Measurements from ENCODE around the gene RHOBTB1.
A peak's percentile ranks its signal among the peaks of the same experiment; 100 is the strongest.

The RHOBTB1 gene

DNA sequence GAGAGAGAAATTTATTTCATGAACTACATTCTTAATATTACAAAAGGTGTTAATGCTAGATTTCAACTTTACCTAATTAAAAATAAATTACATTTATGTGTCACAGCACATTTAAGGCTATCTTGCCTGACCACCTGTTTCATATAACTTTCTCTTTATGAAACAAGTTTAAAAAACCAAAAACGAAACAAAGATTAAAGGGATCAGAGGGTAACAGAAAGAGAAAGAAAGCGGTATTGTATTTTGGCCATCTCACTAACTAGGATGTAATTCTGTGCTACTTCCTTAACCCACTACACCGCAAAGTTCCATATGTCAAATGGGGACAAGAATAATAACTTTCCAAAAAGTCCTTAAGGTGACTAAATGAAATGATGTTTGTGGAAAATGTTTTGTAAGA lies 6.3 kb upstream of the RHOBTB1 start:
- Histone ChIP-seq H3K9ac (ENCODE audit: low read depth, low read length) (no peak overlapping the region), H3K9me3 (ENCODE audit: control insufficient read depth, insufficient read depth, low read length) (no peaks in the 10 kb centered on the region), H3K4me1 (ENCODE audit: control insufficient read depth, insufficient read depth, low read length) (no peaks in the 10 kb centered on the region), H3K36me3 (ENCODE audit: control insufficient read depth, insufficient read depth, low read length) (no peaks in the 10 kb centered on the region), H3K4me3 (ENCODE audit: low read depth, low read length) (no peak overlapping the region), H3K27me3 (ENCODE audit: control insufficient read depth, insufficient read depth, low read length) (peaks cover 4% of the 10 kb centered on the region)

DNA sequence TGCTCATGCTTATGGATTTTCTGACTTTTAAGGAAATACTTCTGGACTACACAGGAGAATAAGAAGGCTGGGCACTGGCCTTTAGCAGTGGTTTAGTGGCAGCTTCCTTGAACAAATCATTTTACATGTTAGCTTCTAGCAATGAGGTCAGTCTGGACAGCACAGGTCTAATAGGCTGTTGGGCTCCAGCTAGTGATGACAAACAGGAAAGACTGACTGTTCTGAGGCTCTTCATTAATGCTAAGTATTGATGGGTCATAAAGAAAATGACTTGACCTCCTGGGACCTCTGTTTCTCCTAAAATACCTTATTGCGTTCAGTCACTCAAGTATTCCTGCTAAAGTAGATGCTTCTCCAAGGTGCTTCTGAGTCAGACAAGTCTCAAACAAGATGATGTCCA lies 4.9 kb upstream of the RHOBTB1 start:
- H3K36me3 ChIP-seq (ENCODE audit: control insufficient read depth, insufficient read depth, low read length): no peaks in the 10 kb centered on the region
- H3K4me1 ChIP-seq (ENCODE audit: control insufficient read depth, insufficient read depth, low read length): no peaks in the 10 kb centered on the region
- H3K9me3 ChIP-seq (ENCODE audit: control insufficient read depth, insufficient read depth, low read length): no peaks in the 10 kb centered on the region
- H3K9ac ChIP-seq (ENCODE audit: low read depth, low read length): no peak overlapping the region
- peaks cover 10% of the 10 kb centered on the region for H3K27me3 ChIP-seq (ENCODE audit: control insufficient read depth, insufficient read depth, low read length)
- no peak overlapping the region for H3K4me3 ChIP-seq (ENCODE audit: low read depth, low read length)

DNA sequence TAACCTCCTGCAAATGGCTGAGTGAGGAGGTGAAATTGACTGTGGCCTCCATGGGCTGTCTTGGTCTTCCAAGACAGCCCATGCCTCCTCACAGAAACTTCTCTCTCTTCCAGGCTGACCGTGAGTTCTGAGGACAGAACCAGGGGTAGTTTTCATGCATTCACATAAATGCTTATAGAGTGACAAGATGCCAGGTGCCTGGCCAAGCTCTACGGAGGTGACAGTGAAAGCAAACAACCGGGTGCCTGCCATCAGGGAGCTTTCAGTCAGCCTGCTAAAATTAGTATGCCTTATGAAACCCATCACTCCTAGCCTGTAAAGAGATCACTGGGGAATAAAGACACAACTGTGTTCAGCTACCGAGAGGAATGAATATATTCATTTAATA lies 919 bp upstream of the RHOBTB1 start:
- H3K36me3 ChIP-seq (ENCODE audit: control insufficient read depth, insufficient read depth, low read length): no peaks in the 10 kb centered on the region
- H3K4me1 ChIP-seq (ENCODE audit: control insufficient read depth, insufficient read depth, low read length): no peaks in the 10 kb centered on the region
- peak overlapping the region; percentile 77 for H3K9ac ChIP-seq (ENCODE audit: low read depth, low read length)
- peaks cover 21% of the 10 kb centered on the region for H3K27me3 ChIP-seq (ENCODE audit: control insufficient read depth, insufficient read depth, low read length)
- H3K9me3 ChIP-seq (ENCODE audit: control insufficient read depth, insufficient read depth, low read length): no peaks in the 10 kb centered on the region
- H3K4me3 ChIP-seq (ENCODE audit: low read depth, low read length): peak overlapping the region; percentile 72

DNA sequence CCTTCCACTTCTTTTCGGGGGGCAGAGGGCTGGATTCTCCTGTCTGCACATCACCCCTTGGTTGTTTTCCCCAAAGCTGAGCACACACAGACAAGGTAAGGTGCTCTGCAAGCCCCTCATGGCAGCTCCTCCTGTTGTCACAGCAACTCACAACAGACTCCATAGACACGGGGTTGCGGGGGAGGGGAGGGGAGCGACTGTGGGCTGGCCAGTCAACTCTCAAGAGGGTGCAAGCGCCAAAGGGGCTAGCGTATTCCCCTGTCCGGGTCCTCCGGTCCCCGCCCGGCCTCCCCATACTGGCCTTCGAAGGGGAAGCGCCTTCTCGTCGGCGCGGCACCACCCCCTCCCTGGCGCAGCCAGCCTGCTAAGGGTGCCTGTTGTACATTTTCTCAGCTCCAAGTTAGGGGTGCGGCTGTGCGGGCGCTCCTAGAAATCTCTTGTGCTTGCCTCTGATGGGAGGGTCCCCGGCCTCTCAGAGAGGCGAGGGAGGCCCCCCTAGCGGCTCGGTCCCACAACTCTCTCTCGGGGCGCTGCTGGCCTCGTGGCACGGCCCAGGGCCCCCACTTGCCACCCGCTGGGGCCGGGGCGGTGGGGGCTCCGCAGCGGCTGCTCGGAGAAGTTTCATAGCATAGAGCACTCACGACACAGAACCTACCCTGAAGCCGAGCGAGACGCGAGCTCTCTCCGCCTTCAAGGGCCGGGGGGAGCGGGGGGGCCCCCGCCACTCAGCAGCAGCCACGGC lies 498 bp downstream of the RHOBTB1 start:
- Histone ChIP-seq H3K36me3 (ENCODE audit: control insufficient read depth, insufficient read depth, low read length) (no peaks in the 10 kb centered on the region), H3K9me3 (ENCODE audit: control insufficient read depth, insufficient read depth, low read length) (no peaks in the 10 kb centered on the region), H3K27me3 (ENCODE audit: control insufficient read depth, insufficient read depth, low read length) (peaks cover 21% of the 10 kb centered on the region), H3K9ac (ENCODE audit: low read depth, low read length) (peak overlapping the region; percentile 19), H3K4me3 (ENCODE audit: low read depth, low read length) (peak overlapping the region; percentile 72), H3K4me1 (ENCODE audit: control insufficient read depth, insufficient read depth, low read length) (no peaks in the 10 kb centered on the region)

DNA sequence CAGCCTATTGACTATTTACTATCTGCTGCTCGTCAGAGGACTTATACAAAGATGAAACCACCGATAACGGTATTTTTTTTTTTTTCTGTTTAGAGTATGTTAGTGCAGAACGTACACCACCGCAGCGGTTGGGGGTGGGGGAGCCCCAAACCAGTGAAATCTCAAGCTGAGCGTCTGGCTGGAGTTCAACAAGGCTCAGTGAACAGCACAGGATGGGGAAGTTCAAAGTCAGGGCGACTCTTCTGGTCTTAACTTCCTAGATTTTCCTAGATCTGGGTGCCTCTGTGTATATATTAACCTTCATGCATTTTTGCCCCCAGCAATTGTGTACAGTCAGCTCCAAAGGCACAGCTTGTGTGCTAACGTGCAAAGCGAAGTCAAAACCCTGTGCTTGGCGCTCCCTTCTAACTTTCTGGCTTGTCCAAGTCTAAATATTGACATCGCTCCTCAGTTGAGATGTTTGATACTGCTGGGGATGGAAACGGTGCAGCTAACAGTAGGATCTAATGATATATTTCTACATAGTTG lies 1.1 kb downstream of the RHOBTB1 start:
- Histone ChIP-seq H3K36me3 (ENCODE audit: control insufficient read depth, insufficient read depth, low read length) (no peaks in the 10 kb centered on the region), H3K27me3 (ENCODE audit: control insufficient read depth, insufficient read depth, low read length) (peaks cover 21% of the 10 kb centered on the region), H3K9ac (ENCODE audit: low read depth, low read length) (peak overlapping the region; percentile 5), H3K4me3 (ENCODE audit: low read depth, low read length) (peak overlapping the region; percentile 72), H3K9me3 (ENCODE audit: control insufficient read depth, insufficient read depth, low read length) (no peaks in the 10 kb centered on the region), H3K4me1 (ENCODE audit: control insufficient read depth, insufficient read depth, low read length) (no peaks in the 10 kb centered on the region)

DNA sequence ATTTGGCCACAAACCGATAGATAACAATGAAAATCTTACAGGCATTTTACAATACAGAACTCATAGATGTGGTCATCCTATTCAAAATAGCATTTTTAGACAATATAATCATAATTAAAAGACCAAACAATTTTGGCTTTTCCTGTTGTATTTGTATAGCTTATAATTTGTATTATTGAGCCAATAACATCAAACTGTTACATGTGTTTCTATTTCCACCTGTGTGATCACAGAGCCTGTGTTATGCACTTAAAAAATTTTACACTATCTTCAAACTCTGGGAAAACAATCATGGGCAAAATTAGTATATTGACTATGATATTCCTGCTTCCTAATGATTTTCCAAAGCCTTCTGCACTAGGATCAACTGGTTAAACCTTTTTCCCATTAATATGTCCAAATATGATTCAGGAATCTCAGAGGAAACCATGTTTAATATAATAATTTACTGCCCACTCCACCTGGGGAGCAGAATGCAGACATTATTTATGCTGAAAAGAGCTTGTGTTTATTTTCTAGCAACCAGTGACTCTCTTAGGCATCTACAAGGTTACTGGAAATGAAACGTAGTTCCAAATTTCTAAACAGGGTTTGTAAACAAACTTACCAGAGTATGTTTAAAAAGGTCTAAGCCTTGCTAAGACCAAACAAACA lies 1.7 kb downstream of the RHOBTB1 start:
- Histone ChIP-seq H3K36me3 (ENCODE audit: control insufficient read depth, insufficient read depth, low read length) (no peaks in the 10 kb centered on the region), H3K4me3 (ENCODE audit: low read depth, low read length) (peak overlapping the region; percentile 72), H3K4me1 (ENCODE audit: control insufficient read depth, insufficient read depth, low read length) (no peaks in the 10 kb centered on the region), H3K9me3 (ENCODE audit: control insufficient read depth, insufficient read depth, low read length) (no peaks in the 10 kb centered on the region), H3K9ac (ENCODE audit: low read depth, low read length) (no peak overlapping the region), H3K27me3 (ENCODE audit: control insufficient read depth, insufficient read depth, low read length) (peaks cover 21% of the 10 kb centered on the region)

DNA sequence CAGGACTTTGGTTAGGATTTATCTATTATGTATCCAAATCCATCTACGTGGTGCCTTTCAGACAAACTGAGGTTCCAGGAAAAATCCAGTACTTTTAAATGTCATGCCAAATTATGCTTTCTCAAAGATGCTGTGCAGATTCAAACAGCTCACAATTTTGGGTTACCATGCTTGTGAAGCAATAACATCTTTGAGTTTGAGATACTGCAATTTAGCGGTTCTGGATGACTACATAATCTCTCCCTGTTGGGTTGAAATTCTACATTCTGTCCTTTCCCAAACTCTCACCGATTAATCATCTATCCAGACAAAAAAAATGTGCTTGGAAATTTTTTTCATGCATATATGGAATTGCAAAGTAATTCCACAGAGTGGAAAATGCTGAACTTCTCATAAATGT lies 3.5 kb downstream of the RHOBTB1 start:
- Histone ChIP-seq H3K36me3 (ENCODE audit: control insufficient read depth, insufficient read depth, low read length) (no peaks in the 10 kb centered on the region), H3K9me3 (ENCODE audit: control insufficient read depth, insufficient read depth, low read length) (no peaks in the 10 kb centered on the region), H3K4me3 (ENCODE audit: low read depth, low read length) (no peak overlapping the region), H3K4me1 (ENCODE audit: control insufficient read depth, insufficient read depth, low read length) (no peaks in the 10 kb centered on the region), H3K27me3 (ENCODE audit: control insufficient read depth, insufficient read depth, low read length) (peaks cover 19% of the 10 kb centered on the region), H3K9ac (ENCODE audit: low read depth, low read length) (no peak overlapping the region)

DNA sequence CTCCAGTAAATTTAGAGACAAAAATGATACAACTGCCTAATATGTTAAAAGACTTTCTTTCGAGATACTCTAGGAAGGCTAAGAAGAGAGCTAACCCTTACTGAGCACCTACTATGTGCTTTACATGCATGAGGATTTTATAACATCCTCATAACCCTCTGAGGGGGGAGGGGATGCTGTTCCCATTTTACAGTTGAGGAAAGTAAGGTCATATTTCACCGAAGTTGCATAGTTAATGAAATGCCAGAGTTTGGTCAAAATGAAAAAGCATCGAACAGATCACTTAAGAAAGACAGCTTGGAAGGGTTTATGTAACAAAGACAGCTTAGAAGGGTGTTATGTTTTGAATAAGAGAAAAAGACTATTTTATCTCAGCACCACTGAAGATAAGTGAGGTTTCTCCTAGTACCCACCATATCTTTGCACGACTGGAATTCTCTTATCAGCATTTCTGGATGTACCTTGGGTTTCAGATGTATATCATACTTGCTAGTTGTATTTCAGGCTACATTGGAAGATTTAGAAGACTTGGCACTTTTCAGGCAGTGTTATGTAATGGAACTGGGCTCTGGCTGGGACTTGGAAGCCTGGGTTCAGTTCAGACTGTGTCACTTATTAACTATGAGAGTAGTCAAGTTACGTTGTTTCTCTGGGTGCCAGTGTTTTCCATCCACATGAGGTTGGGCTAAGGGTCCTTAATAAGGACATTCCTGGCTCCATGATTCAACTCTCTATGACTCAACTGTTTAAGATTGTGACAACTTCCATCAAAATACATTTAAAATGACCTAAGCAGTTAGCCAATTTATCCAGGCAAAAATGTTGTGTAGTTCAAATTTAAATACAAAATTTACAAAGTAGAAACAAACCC lies 6.0 kb downstream of the RHOBTB1 start:
- H3K36me3 ChIP-seq (ENCODE audit: control insufficient read depth, insufficient read depth, low read length): no peaks in the 10 kb centered on the region
- no peaks in the 10 kb centered on the region for H3K9me3 ChIP-seq (ENCODE audit: control insufficient read depth, insufficient read depth, low read length)
- H3K9ac ChIP-seq (ENCODE audit: low read depth, low read length): no peak overlapping the region
- H3K4me3 ChIP-seq (ENCODE audit: low read depth, low read length): no peak overlapping the region
- no peaks in the 10 kb centered on the region for H3K4me1 ChIP-seq (ENCODE audit: control insufficient read depth, insufficient read depth, low read length)
- H3K27me3 ChIP-seq (ENCODE audit: control insufficient read depth, insufficient read depth, low read length): peaks cover 9% of the 10 kb centered on the region

DNA sequence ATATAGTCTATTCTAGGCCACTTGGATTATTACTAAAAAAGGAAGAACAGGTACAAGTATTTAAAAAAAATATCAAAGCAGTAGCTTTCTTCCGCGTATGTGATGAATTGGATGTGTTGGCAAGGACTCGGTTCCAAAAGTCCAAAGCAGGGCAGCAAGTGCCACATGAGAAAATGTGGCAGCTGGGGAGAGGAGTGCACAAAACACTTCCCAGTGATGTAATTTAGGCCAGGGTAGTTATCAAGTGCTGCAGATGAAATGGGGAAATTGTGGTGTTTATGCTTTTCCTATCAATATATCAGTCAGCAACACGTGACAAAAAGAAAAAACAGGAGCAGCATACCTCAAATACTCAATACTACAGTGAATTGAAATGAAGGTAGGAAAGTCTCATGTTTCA lies 7.0 kb downstream of the RHOBTB1 start:
- Histone ChIP-seq H3K27me3 (ENCODE audit: control insufficient read depth, insufficient read depth, low read length) (no peaks in the 10 kb centered on the region), H3K9ac (ENCODE audit: low read depth, low read length) (no peak overlapping the region), H3K9me3 (ENCODE audit: control insufficient read depth, insufficient read depth, low read length) (no peaks in the 10 kb centered on the region), H3K36me3 (ENCODE audit: control insufficient read depth, insufficient read depth, low read length) (no peaks in the 10 kb centered on the region), H3K4me1 (ENCODE audit: control insufficient read depth, insufficient read depth, low read length) (no peaks in the 10 kb centered on the region), H3K4me3 (ENCODE audit: low read depth, low read length) (no peak overlapping the region)

DNA sequence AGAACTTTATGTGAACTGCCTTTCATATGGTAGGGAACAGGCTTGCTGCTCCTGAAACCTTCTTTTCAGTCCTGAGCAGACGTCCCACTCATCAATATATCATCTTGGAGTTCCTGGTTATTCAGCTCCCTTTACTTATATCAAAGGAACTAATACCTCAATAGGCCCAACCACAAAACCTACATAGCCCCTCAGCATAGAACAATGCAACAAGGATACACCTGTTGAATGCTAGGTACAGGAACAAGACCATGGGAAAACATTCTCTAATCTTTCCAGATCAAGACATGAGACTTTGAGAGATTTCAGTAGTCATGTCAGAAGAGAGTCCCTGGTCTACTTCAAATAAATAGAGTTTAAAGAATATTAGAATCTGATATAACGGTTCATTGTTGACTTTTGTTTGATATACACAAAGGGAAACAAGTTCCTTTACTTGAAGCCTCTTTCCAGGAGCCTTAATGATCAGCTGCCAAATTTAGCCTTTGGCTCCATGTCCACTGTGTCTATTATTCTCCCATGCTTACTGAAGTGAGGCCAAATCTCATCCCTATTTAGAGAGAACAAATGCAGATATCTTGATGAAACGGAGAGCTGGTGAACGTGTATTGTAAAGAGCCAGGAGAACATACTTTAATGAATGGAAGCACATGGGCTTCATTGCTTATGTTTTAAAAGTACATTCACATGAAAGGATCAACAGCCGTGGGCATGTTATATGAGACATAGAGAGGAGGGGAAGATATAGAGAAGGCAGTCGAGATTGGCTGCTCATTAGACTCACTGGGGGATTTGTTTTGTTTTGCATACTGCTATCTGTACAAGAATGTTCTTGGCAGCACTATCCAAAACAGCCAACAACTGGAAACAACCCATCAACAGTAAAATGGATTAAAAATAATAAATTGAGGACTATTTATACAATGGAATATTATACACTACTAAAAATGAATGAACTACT lies 9.5 kb downstream of the RHOBTB1 start:
- Histone ChIP-seq H3K27me3 (ENCODE audit: control insufficient read depth, insufficient read depth, low read length) (no peaks in the 10 kb centered on the region), H3K9ac (ENCODE audit: low read depth, low read length) (no peak overlapping the region), H3K9me3 (ENCODE audit: control insufficient read depth, insufficient read depth, low read length) (no peaks in the 10 kb centered on the region), H3K36me3 (ENCODE audit: control insufficient read depth, insufficient read depth, low read length) (no peaks in the 10 kb centered on the region), H3K4me1 (ENCODE audit: control insufficient read depth, insufficient read depth, low read length) (no peaks in the 10 kb centered on the region), H3K4me3 (ENCODE audit: low read depth, low read length) (no peak overlapping the region)

DNA sequence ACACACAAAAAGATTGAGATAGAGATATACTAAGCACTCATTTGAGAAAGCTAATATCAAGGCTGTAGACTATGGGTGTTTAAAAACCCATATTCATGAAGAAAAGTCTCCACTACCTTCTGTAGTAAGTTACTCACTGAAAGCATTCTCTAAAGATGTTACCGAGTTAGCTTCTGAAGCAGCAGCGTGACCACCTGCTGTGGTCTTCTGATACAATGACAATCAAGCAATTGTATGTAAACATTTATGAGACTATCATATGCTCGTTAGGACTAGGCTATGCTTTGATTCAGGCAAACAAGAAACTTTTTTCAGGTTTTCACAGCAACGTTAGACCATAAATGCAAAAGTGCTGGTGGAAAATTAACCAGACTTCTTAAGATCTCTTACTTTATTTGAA lies 11.2 kb downstream of the RHOBTB1 start:
- H3K36me3 ChIP-seq (ENCODE audit: control insufficient read depth, insufficient read depth, low read length): no peaks in the 10 kb centered on the region
- no peaks in the 10 kb centered on the region for H3K4me1 ChIP-seq (ENCODE audit: control insufficient read depth, insufficient read depth, low read length)
- no peaks in the 10 kb centered on the region for H3K9me3 ChIP-seq (ENCODE audit: control insufficient read depth, insufficient read depth, low read length)
- no peak overlapping the region for H3K4me3 ChIP-seq (ENCODE audit: low read depth, low read length)
- no peak overlapping the region for H3K9ac ChIP-seq (ENCODE audit: low read depth, low read length)
- H3K27me3 ChIP-seq (ENCODE audit: control insufficient read depth, insufficient read depth, low read length): no peaks in the 10 kb centered on the region
